Peyer's patch (tissue), 4 donors: ENCODE measurements around the gene CHMP4B. TPM values are rescaled to one million over a fixed set of nuclear protein-coding genes. Genes with fewer than 3 reads are reported as not detected.

ENCODE experiments used
- DNase-seq, 3 donors: peaks; one replicate each; pipeline ENCODE4 v3.0.0-alpha.2; 2017 to 2019
- H3K27ac ChIP-seq, 4 donors: fragments of 200-600 bp; sonication (generic); one replicate each; pipeline ENCODE4 v1.5.1; 2016 to 2019
- H3K27me3 ChIP-seq, 2 donors: fragments of 200-600 bp; sonication (generic); one replicate each; pipeline ENCODE4 v1.5.1; 2019
- H3K36me3 ChIP-seq, 3 donors: fragments of 200-600 bp; sonication (generic); one replicate each; pipeline ENCODE4 v1.5.1; 2016 to 2019
- H3K4me1 ChIP-seq, 4 donors: fragments of 200-600 bp; sonication (generic); one replicate each; pipeline ENCODE4 v1.5.1; 2016 to 2019
- H3K4me3 ChIP-seq, 4 donors: fragments of 200-600 bp; sonication (generic); 1 replicate in 3 of 4; 2 replicates in 1 of 4; pipeline ENCODE4 v1.5.1; 2016 to 2019; ENCODE audit warnings: mild to moderate bottlenecking in 1 of 4
- H3K9me3 ChIP-seq, 4 donors: fragments of 200-600 bp; sonication (generic); one replicate each; pipeline ENCODE4 v1.5.1; 2016 to 2019; ENCODE audit warnings: mild to moderate bottlenecking in 1 of 4
- POLR2A ChIP-seq, 2 donors: fragments of 450-650 bp; IDR thresholded peaks; one replicate each; pipeline ENCODE4 v1.5.1; 2017; ENCODE audit warnings: antibody characterized with exemption in 2 of 2, mild to moderate bottlenecking in 2 of 2, moderate library complexity in 2 of 2
- total RNA-seq, 4 donors: library from RNA; depleted of rRNA; stranded (reverse); fragments of >200 nt; gene quantifications; one replicate each; pipeline ENCODE4 v1.1.0, GENCODE V29; 2016
- TF ChIP-seq, protein P1 (sequence below), 6 experiments: fragments of 450-650 bp in 4 of 6; fragments of 200-600 bp in 2 of 6; sonication (generic) in 1 of 6; IDR thresholded peaks; one replicate each; pipeline ENCODE4 v1.5.1; 2017 to 2019; ENCODE audit warnings: antibody characterized with exemption in 6 of 6, mild to moderate bottlenecking in 3 of 6, moderate library complexity in 1 of 6

The CHMP4B gene
- total RNA-seq, 4 donors from 2014 or later, result 80.0 to 137 (median 111) TPM

GRCh38 chr20:33871362-33871761 is 60.2 kb downstream of the CHMP4B start:
- no peaks in the 10 kb centered on the region for H3K36me3 ChIP-seq
- H3K27me3 ChIP-seq, result no peaks in the 10 kb centered on the region
- H3K4me3 ChIP-seq, result peak overlapping the region in 1 of 4 donors; percentile 29
- no peak overlapping the region for H3K27ac ChIP-seq
- TF ChIP-seq POLR2A (IDR thresholded peaks at IDR 0.05), result no peak
- TF ChIP-seq, protein P1, sequence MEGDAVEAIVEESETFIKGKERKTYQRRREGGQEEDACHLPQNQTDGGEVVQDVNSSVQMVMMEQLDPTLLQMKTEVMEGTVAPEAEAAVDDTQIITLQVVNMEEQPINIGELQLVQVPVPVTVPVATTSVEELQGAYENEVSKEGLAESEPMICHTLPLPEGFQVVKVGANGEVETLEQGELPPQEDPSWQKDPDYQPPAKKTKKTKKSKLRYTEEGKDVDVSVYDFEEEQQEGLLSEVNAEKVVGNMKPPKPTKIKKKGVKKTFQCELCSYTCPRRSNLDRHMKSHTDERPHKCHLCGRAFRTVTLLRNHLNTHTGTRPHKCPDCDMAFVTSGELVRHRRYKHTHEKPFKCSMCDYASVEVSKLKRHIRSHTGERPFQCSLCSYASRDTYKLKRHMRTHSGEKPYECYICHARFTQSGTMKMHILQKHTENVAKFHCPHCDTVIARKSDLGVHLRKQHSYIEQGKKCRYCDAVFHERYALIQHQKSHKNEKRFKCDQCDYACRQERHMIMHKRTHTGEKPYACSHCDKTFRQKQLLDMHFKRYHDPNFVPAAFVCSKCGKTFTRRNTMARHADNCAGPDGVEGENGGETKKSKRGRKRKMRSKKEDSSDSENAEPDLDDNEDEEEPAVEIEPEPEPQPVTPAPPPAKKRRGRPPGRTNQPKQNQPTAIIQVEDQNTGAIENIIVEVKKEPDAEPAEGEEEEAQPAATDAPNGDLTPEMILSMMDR (IDR thresholded peaks at IDR 0.05), result no peak
- no peak for DNase-seq
- no peaks in the 10 kb centered on the region for H3K9me3 ChIP-seq
- peaks cover 0 to 4% (median 2%) of the 10 kb centered on the region in 4 donors for H3K4me1 ChIP-seq

GRCh38 chr20:33874129-33874528 is 63.0 kb downstream of the CHMP4B start:
- H3K4me3 ChIP-seq, result no peak overlapping the region
- no peaks in the 10 kb centered on the region for H3K27me3 ChIP-seq
- peaks cover 0 to 2% (median 0%) of the 10 kb centered on the region in 4 donors for H3K9me3 ChIP-seq
- TF ChIP-seq POLR2A (IDR thresholded peaks at IDR 0.05), result no peak
- TF ChIP-seq, protein P1 (IDR thresholded peaks at IDR 0.05), result no peak
- peaks cover 0 to 4% (median 2%) of the 10 kb centered on the region in 4 donors for H3K4me1 ChIP-seq
- H3K27ac ChIP-seq, result no peak overlapping the region
- no peak for DNase-seq
- no peaks in the 10 kb centered on the region for H3K36me3 ChIP-seq

DNA sequence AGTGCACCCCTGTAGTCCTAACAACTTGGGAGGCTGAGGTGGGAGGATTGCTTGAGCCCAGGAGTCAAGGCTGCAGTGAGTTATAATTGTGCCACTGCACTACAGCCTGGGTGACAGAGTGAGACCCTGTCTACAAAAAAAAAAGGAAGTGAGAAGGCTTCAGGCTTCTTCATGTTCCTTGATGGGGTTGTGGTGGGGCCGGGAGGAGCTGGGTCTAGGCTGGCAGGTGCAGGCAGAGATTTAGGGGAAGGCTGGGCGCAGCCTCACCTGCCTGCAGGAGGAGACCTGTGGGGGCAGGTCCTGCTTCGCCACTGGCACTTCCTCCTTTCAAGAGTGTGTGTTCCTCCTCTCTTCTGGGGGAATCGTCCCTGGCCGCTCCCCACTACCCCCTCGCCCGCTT is 63.9 kb downstream of the CHMP4B start:
- DNase-seq, result peak in 2 of 3 donors; percentile 84 to 86
- no peak overlapping the region for H3K4me3 ChIP-seq
- TF ChIP-seq, protein P1 (IDR thresholded peaks at IDR 0.05), result no peak
- no peak for TF ChIP-seq POLR2A (IDR thresholded peaks at IDR 0.05)
- no peaks in the 10 kb centered on the region for H3K27me3 ChIP-seq
- H3K4me1 ChIP-seq, result peaks cover 0 to 4% (median 2%) of the 10 kb centered on the region in 4 donors
- no peaks in the 10 kb centered on the region for H3K36me3 ChIP-seq
- no peak overlapping the region for H3K27ac ChIP-seq
- H3K9me3 ChIP-seq, result peaks cover 0 to 7% (median 0%) of the 10 kb centered on the region in 4 donors

DNA sequence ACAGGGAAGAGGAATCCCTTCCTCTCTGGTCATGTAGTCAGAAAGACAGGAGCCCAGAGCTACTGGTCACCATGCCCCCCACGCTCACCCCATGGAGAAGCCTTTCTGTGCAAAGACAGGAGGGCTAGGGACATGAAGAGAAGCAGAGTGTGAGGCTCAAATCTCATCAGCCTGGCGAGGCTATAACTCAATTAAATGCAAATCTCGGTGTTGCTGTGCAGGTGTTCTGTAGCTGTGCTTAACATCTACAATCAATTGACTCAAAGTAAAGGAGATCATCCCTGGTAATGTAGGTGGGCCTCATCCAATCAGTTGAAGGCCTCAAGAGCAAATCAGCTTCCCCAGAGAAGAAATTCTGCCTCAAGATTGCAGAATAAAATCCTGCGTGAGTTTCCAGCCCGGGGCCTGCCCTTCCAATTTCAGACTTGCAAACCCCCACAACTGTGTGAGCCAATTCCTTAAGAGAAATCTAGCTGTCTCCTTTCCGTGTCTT is 64.4 kb downstream of the CHMP4B start:
- Histone ChIP-seq H3K27ac (no peak overlapping the region), H3K4me1 (peaks cover 0 to 4% (median 2%) of the 10 kb centered on the region in 4 donors), H3K4me3 (no peak overlapping the region), H3K27me3 (no peaks in the 10 kb centered on the region), H3K9me3 (peaks cover 0 to 7% (median 0%) of the 10 kb centered on the region in 4 donors), H3K36me3 (no peaks in the 10 kb centered on the region)
- TF ChIP-seq, protein P1 (IDR thresholded peaks at IDR 0.05), result no peak
- TF ChIP-seq POLR2A (IDR thresholded peaks at IDR 0.05), result no peak
- DNase-seq, result no peak

- no peak overlapping the region for H3K27ac ChIP-seq
- no peak overlapping the region for H3K4me3 ChIP-seq
- H3K36me3 ChIP-seq, result no peaks in the 10 kb centered on the region
- H3K9me3 ChIP-seq, result peaks cover 0 to 7% (median 0%) of the 10 kb centered on the region in 4 donors
- H3K4me1 ChIP-seq, result peaks cover 0 to 3% (median 0%) of the 10 kb centered on the region in 4 donors
- H3K27me3 ChIP-seq, result no peaks in the 10 kb centered on the region
- TF ChIP-seq, protein P1 (IDR thresholded peaks at IDR 0.05), result no peak
- TF ChIP-seq POLR2A (IDR thresholded peaks at IDR 0.05), result no peak
- no peak for DNase-seq
Measured at GRCh38 chr20:33878583-33878982, 67.4 kb downstream of the CHMP4B start.
